ENCODE results near the gene CAMTA1. TPM values are rescaled to one million over a fixed set of nuclear protein-coding genes. Genes with fewer than 3 reads are reported as not detected.

Gene CAMTA1
- total RNA-seq, 6 donors from 2014 or later: 38.8 to 74.0 (median 46.1) TPM

DNA sequence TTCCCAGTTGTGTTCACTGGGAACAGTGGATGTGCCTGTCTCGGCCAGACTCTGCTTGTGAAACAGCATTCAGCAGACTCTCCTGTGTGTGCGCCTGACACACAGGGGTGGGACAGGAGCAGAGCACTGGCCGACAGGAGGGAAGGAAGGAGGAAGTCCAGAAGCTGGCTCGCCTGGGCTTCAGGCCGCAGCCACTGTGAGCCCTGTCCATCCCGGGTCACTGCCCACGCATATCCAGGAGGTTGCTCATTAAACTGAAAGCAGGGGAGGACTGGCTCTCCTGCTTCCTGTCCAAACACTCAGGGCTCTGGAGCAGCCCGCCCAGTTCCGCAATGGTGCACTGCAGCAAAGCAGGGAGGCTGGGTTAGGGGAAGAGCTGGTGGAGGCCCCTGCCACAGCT, 767.1 kb downstream of the CAMTA1 start:
- WGBS, 2 donors: 47 to 52% methylated on average over 3 to 9 of the region's 9 CpGs
- TF ChIP-seq POLR2AphosphoS5 (IDR thresholded peaks at IDR 0.05) (no peak), CTCF (IDR thresholded peaks at IDR 0.05) (no peak), EP300 (IDR thresholded peaks at IDR 0.05) (no peak), POLR2A (IDR thresholded peaks at IDR 0.05) (no peak)
- Histone ChIP-seq H3K36me3 (no peaks in the 10 kb centered on the region), H3K27me3 (no peaks in the 10 kb centered on the region), H3K4me1 (peaks cover 17 to 39% (median 26%) of the 10 kb centered on the region in 4 donors), H3K4me3 (no peak overlapping the region), H3K27ac (peak overlapping the region; percentile 13 to 50 (median 43)), H3K9me3 (no peaks in the 10 kb centered on the region)
- peak; percentile 34 to 47 for ATAC-seq (ENCODE audit: low FRiP score in 2 of 2)
- DNase-seq: peak in 1 of 2 donors; percentile 71

DNA sequence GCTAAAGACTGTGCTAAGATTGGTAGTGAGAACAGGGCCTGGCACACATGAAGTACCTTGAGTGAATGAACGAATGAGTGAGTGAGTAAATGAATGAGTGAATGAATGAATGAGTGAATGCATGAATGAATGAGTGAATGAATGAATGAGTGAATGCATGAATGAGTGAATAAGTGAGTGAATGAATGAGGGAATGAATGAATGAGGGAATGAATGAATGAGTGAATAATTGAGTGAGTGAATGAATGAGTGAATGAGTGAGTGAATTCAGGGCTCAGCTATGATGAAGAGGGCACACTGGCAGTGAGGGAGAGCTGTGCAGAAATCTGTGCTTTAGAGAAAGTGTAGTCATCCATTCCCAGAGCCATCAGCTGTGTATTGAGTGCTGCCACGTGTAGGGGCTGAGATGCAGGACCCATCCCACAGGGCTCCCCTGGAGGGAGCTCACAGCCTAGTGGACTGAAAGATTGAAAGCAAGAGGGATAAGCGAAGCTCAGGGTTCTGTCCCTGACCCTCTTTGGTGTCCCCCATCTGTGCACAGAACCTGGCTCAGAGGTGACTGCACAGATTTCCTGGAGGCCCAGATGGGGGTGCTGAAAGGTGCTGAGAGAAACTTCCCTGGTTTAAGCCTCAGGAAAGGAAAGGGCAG, 767.9 kb downstream of the CAMTA1 start:
- Histone ChIP-seq H3K4me1 (peaks cover 17 to 39% (median 26%) of the 10 kb centered on the region in 4 donors), H3K27me3 (no peaks in the 10 kb centered on the region), H3K36me3 (no peaks in the 10 kb centered on the region), H3K9me3 (no peaks in the 10 kb centered on the region), H3K27ac (peak overlapping the region in 1 of 4 donors; percentile 40), H3K4me3 (no peak overlapping the region)
- ATAC-seq (ENCODE audit: low FRiP score in 2 of 2) (no peak), DNase-seq (no peak)
- WGBS, 2 donors: 71 to 84% methylated on average over 2 to 3 of the region's 3 CpGs
- TF ChIP-seq EP300 (IDR thresholded peaks at IDR 0.05) (no peak), POLR2AphosphoS5 (IDR thresholded peaks at IDR 0.05) (no peak)

GRCh38 chr1:7554385-7555235, 769.4 kb downstream of the CAMTA1 start:
- no peak overlapping the region for H3K27ac ChIP-seq
- H3K36me3 ChIP-seq: no peaks in the 10 kb centered on the region
- no peak for ATAC-seq (ENCODE audit: low FRiP score in 2 of 2)
- WGBS, 2 donors: 50 to 51% methylated on average over 8 of the region's 8 CpGs
- no peak for TF ChIP-seq EP300 (IDR thresholded peaks at IDR 0.05)
- no peaks in the 10 kb centered on the region for H3K27me3 ChIP-seq
- DNase-seq: no peak
- peaks cover 16 to 32% (median 20%) of the 10 kb centered on the region in 4 donors for H3K4me1 ChIP-seq
- H3K9me3 ChIP-seq: no peaks in the 10 kb centered on the region
- H3K4me3 ChIP-seq: no peak overlapping the region

- peaks cover 6 to 23% (median 16%) of the 10 kb centered on the region in 4 donors for H3K4me1 ChIP-seq
- TF ChIP-seq CTCF (IDR thresholded peaks at IDR 0.05) (no peak), EP300 (IDR thresholded peaks at IDR 0.05) (no peak), POLR2A (IDR thresholded peaks at IDR 0.05) (no peak), POLR2AphosphoS5 (IDR thresholded peaks at IDR 0.05) (no peak)
- 50 to 72% methylated on average over 12 of the region's 12 CpGs for WGBS, 2 donors
- H3K27ac ChIP-seq: no peak overlapping the region
- no peak for DNase-seq
- H3K9me3 ChIP-seq: no peaks in the 10 kb centered on the region
- ATAC-seq (ENCODE audit: low FRiP score in 2 of 2): no peak
- H3K36me3 ChIP-seq: no peaks in the 10 kb centered on the region
- no peaks in the 10 kb centered on the region for H3K27me3 ChIP-seq
- H3K4me3 ChIP-seq: no peak overlapping the region
These were observed 770.3 kb downstream of the CAMTA1 start for GRCh38 chr1:7555391-7556185.

DNA sequence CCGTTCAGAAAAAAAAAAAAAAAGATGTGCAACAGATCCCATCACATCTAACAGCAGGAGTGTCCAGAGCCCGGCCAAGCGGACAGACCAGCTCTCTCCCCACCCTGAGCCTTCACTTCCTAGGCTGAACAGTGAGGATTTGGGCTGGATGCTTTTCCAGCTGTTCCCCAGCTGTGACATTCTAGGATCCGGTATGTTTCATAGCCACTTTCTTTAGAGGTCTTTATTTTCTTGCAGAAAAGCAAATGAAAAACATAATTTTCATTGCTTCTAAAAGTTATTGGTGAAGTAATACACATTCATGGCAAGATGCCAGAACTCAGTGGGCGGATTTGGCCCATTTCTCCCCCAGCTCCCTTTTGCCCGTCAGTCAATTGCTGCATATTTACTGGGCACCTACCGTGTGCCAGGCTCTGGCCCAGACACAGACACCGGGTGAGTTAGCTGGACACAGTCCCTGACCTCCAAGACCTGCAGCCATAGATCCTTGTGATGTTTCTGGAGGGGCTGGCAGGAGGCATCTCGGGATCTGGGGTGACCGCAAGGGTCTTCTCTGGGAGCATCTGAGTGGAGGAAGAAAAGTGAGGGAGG, 772.1 kb downstream of the CAMTA1 start:
- Histone ChIP-seq H3K9me3 (no peaks in the 10 kb centered on the region), H3K27ac (no peak overlapping the region), H3K36me3 (no peaks in the 10 kb centered on the region), H3K4me1 (peaks cover 0 to 6% (median 4%) of the 10 kb centered on the region in 4 donors), H3K4me3 (no peak overlapping the region), H3K27me3 (no peaks in the 10 kb centered on the region)
- TF ChIP-seq POLR2AphosphoS5 (IDR thresholded peaks at IDR 0.05) (no peak), POLR2A (IDR thresholded peaks at IDR 0.05) (no peak), CTCF (IDR thresholded peaks at IDR 0.05) (no peak), EP300 (IDR thresholded peaks at IDR 0.05) (no peak)
- ATAC-seq (ENCODE audit: low FRiP score in 2 of 2) (no peak), DNase-seq (no peak)
- 57 to 73% methylated on average over 8 to 10 of the region's 10 CpGs for WGBS, 2 donors

Measured in upper lobe of left lung (tissue), 6 donors.